GM18517 (cell line): ENCODE results near the gene HTR7.

ENCODE experiments used
- ATAC-seq: cut with Tn5 transposase; IDR thresholded peaks from one replicate; pipeline ENCODE4 v1.9.1; 2021; ENCODE audit warnings: mild to moderate bottlenecking, moderate library complexity; ENCODE audit not compliant: unreplicated experiment

The HTR7 gene

GRCh38 chr10:90745565-90745964, 112.3 kb downstream of the HTR7 start:
- ATAC-seq, result no peak

DNA sequence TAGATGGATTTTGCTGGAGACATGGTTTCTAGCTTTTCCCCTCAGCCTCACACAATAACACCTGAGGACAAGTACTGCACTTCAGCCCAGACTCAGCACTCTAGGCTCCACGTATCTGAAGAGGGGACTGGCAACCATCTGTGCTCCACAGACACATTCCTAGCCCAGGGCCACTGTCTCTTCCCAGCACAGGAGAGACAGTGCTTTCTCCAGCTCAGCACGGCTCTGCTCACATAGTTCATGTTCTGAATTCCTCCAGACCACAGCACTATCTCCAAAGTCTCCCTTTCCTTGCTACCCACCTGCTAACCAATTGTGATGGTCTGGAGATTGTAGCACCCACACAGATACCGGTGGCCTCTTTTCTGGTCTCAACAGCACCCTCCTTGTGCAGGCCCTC, 114.5 kb downstream of the HTR7 start:
- no peak for ATAC-seq

- ATAC-seq, result no peak
Observed at GRCh38 chr10:90741926-90742565, 115.8 kb downstream of the HTR7 start.

DNA sequence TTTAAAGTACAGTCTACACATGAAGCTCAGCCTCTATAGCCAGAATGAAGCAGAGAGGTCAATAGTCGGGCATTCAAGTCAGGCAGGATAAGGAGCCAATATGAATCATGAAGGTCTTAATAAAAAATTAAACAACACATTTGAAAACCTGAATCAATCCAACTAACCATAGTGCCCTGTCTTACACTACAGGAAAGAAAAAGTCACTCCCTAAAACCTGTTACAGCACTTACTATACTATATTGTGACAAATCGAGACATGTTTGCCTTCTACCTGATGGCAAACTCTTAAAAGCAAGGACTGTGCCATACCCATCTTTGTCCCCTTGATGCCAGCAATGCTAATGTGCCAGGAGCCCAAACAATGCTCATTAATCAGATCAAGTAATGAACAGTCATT, 117.6 kb downstream of the HTR7 start:
- ATAC-seq, result no peak

- ATAC-seq, result no peak
Observed at GRCh38 chr10:90738885-90739284, 119.0 kb downstream of the HTR7 start.

- no peak for ATAC-seq
Observed at GRCh38 chr10:90734415-90734814, 123.4 kb downstream of the HTR7 start.

- ATAC-seq, result no peak
Observed at GRCh38 chr10:90732581-90732980, 125.3 kb downstream of the HTR7 start.

DNA sequence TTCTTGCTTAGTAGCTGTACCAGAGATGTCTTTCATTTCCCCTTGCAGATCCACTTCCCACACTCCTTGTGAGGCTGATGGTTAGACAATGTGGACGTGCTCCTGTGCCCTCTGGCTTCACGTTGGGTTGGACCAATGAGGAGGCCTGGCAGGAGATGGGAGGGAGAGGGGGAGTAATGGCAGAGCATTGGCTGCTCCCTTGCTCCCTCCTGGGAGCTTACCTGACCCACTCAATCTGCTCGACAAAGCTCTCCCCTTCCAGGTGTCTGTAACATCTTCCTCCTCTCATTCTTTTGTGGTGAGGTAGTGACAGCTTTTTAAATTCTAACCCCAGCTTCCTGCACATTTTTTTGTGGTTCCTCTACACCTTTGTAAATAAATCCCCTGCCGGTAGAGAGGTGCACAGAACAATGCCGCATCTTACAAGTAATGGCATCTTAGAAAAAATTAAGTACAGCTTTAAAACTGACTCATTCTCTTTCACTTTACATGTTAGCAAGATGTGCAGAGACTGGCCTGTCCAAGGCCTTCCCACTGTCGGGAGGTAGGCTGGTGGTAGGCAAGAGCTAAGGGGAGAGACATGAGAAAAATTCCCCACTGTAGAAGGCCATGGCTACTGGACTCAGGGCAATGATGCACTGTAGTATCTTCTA, 134.3 kb downstream of the HTR7 start:
- ATAC-seq, result no peak

- no peak for ATAC-seq
Observed at GRCh38 chr10:90722832-90723231, 135.0 kb downstream of the HTR7 start.

- ATAC-seq, result no peak
Observed at GRCh38 chr10:90718182-90718581, 139.7 kb downstream of the HTR7 start.

- ATAC-seq, result no peak
Observed at GRCh38 chr10:90712529-90712928, 145.3 kb downstream of the HTR7 start.

DNA sequence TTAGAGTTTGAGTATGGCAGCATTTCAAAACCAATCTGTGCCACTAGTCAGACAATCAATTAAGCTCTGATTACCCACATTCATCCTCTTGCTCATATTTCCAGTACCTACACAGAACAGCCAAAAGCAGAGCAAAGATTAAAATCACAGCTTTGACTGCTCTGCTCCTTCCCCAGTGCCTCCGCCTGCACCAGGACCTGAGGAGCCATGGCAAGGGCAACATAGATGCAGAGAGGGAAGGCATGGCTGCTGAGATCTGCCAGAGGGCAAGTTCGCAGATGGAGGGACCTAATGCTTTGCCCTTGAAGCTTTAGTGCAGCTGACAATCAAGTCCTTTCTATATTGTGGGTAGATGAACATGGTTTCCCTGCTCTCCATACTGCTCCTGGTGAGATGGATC, 148.1 kb downstream of the HTR7 start:
- ATAC-seq, result no peak

GRCh38 chr10:90707657-90708056, 150.2 kb downstream of the HTR7 start:
- ATAC-seq, result no peak

- no peak for ATAC-seq
Observed at GRCh38 chr10:90701428-90701827, 156.4 kb downstream of the HTR7 start.

DNA sequence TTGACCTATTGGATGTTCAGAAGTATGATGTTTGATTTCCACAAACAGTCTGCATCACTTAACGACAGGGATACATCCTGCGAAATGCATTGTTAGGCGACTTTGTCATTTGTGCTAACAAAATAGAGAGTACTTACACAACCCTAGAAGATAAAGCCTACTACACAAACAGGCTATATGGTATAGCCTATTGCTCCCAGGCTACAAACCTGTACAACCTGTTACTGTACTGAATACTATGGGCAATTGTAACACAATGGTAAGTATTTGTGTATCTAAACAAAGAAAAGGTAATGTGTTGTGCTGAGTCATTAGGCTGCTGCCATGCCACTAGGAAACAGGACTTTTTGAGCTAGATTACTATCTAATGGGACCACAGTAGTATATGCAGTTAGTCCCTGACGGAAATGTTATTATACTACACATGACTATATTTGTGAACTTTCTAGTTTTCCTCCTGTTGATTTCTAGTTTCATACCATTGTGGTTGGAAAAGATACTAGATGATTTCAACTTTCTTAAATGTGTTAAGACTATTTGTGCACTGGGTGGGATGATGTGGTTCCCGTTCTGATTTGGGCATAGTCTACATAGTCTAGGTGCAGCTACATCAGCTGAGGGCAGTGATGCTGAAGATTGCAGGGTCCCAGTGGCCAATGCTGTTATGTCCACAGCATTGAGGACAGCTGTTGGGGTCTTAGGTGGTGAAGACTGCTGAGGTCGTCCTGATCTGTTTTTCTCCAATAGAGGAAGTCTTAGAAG, 161.7 kb downstream of the HTR7 start:
- ATAC-seq, result no peak
